Urinary bladder (tissue), 4 donors: ENCODE measurements around the gene PMEPA1. TPM values are rescaled to one million over a fixed set of nuclear protein-coding genes. Genes with fewer than 3 reads are reported as not detected.

Experiments used
- DNase-seq: peaks from one replicate; pipeline ENCODE4 v3.0.0-alpha.2; 2015; ENCODE audit errors: extremely low spot score
- H3K27ac ChIP-seq: one replicate; pipeline ENCODE4 v1.5.1; 2013; ENCODE audit warnings: low read depth, mild to moderate bottlenecking, moderate library complexity
- H3K36me3 ChIP-seq: one replicate; pipeline ENCODE4 v1.6.1; 2013; ENCODE audit warnings: mild to moderate bottlenecking, moderate library complexity; ENCODE audit not compliant: insufficient read depth
- H3K4me1 ChIP-seq: one replicate; pipeline ENCODE4 v1.6.1; 2013; ENCODE audit warnings: mild to moderate bottlenecking, moderate library complexity; ENCODE audit not compliant: insufficient read depth
- H3K4me3 ChIP-seq: one replicate; pipeline ENCODE4 v1.5.1; 2013; ENCODE audit warnings: low read depth, low read length
- WGBS: extraction: QIAGEN DNeasy Blood & Tissue Kit; methylation state at CpG from one replicate; pipeline ENCODE4 v1.1.7; 2013; 5-methylcytosine and 5-hydroxymethylcytosine counted together
- polyA plus RNA-seq: library from polyadenylated mRNA; stranded (reverse); fragments of 200-250 nt; gene quantifications from one replicate; pipeline ENCODE4 v1.2.3, GENCODE V29; 2013
- total RNA-seq: library from RNA; depleted of rRNA; stranded (reverse); fragments of >200 nt; gene quantifications from one replicate; pipeline ENCODE4 v1.2.3, GENCODE V29; 2014
- donor health status: healthy with polysubstance abuse.
- donor health status: healthy.

Gene PMEPA1
- total and polyA plus RNA-seq, 2 donors: 20.4 to 20.6 TPM

DNA sequence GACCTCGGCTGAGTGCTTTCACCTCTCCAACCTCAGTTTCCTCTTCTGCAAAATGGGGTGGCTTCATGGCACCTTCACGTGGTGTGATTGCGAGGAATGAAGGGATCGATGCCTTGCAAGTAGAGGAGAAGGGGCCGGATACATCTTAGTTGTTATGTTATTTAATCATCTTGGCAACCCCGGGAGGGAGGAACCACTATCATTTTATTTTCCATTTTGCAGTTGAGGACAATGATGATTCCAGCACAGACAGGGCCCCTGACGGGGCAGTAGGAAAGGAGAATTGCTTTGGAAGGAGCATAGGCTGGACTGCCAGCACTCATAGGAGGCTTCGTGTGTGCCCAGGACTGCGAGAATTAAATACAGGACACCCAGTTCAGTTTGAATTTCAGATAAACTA lies 2.5 kb upstream of the PMEPA1 start:
- Histone ChIP-seq H3K4me3 (no peak overlapping the region), H3K27ac (no peak overlapping the region), H3K4me1 (no peaks in the 10 kb centered on the region), H3K36me3 (no peaks in the 10 kb centered on the region)
- WGBS: 77% methylated on average over 9 of the region's 9 CpGs
- no peak for DNase-seq

DNA sequence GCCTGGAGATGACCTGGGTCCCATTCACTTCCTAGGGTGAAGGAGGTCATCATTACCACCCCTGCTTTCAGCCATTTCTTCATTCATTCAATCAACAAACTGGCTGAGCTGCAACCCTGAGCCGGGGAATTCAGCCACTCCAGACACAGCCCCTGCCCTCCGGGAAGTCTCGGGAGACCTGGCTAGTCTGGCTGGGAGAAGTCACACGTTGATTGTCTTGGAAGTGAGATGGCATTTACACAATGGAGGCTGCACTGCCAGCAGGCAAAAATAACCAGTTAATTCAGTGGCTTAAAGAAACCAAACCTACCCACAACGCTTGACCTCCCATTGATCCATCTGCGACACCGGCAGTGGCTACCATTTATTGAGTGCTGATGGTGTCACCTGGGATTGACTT lies 2.0 kb upstream of the PMEPA1 start:
- H3K27ac ChIP-seq: no peak overlapping the region
- H3K4me3 ChIP-seq: no peak overlapping the region
- H3K4me1 ChIP-seq: no peaks in the 10 kb centered on the region

DNA sequence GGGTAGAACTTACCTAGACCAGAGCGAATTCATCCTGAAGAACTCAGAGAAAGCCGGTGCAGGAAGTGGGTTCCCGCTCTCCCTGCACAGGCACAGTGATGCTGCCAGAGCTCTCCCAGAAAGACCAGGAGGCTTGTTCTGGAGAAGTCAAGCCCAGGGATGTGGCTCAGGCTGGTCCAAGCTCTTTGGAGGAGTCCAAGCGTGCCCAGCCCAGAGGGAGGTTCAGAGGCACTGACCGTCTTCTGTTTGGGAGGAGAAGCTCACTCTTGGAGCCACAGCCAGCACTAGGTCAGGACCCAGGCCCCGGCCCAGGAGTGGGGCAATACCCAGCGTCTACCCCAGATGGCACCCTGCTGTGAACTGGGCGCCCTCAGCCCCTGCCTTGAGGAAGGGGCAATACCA lies 1.5 kb upstream of the PMEPA1 start:
- H3K36me3 ChIP-seq: no peaks in the 10 kb centered on the region
- H3K4me3 ChIP-seq: no peak overlapping the region
- 85% methylated on average over 8 of the region's 8 CpGs for WGBS
- H3K4me1 ChIP-seq: no peaks in the 10 kb centered on the region
- no peak overlapping the region for H3K27ac ChIP-seq
- no peak for DNase-seq

More for the DNA sequence above, 2.0 kb upstream of the PMEPA1 start:
- DNase-seq: no peak
- 86% methylated on average over 7 of the region's 7 CpGs for WGBS
- H3K36me3 ChIP-seq: no peaks in the 10 kb centered on the region

DNA sequence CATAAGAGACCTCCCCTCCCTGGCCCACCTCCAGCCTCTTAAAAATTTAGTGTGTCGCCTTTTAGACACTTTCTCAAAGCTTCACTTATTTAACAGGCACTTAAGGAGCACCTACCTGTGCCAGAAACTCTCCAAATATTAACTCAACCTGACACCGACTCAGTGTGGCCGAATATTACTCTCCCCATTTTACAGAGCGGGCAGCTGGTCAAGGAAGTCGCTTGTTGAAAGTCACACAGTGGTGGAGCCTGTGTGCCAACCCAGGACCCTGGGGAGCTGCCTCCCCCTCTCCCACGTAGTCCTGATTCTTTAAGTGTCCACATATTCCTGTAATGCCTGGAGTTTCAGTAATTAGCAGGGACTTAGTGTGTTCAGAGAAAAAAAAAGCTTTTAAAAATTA lies 1.0 kb upstream of the PMEPA1 start:
- no peak for DNase-seq
- 40% methylated on average over 6 of the region's 6 CpGs for WGBS
- Histone ChIP-seq H3K27ac (no peak overlapping the region), H3K36me3 (no peaks in the 10 kb centered on the region), H3K4me3 (peak overlapping the region; percentile 75), H3K4me1 (no peaks in the 10 kb centered on the region)

DNA sequence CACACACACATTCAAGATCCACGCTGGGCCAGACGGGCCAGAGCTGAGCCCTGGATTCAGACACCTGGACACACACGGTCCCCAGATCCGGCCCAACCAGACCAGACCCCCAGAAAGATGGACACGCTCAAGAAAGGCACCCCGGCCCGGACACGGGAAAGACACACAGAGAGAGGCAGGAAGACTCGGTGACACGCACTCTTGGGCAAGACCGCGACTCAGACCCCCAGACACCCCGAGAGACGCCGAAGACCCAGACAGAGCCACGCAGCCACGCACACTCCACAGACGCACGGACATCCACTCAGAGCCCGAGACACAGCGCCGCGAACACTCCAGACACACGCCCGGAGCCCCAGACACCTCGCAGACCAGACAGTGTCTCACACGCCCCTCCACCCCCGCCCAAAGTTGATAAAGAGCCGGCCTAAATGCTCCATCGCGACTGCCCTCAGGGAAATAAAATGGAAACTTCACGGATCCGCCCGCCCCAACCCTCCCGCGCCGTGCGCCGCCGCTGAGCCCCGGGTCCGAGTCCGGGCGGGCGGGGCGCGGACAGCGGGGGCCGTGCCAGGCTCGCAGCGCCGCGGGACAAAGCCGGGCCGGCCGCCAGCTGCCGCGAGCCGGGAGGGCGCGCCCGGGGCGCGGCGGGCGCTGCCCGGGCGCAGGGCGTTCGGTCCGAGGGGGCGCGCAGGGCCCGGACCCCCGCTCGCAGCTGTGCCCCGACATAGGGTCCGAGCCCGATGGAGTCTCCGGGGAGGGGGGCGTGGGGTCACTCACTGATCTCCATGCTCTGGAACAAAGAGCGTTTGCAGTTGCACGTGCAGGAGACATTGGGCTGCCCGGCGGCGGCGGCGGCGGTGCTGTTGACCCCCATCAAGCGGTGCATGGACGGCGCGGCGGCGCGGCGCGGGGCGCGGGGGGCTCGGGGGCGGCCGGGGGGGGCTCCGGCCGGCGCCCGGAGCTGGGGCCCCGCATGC lies 831 bp downstream of the PMEPA1 start:
- Histone ChIP-seq H3K36me3 (no peaks in the 10 kb centered on the region), H3K4me1 (no peaks in the 10 kb centered on the region), H3K27ac (peak overlapping the region; percentile 26), H3K4me3 (peak overlapping the region; percentile 75)
- 3% methylated on average over 106 of the region's 108 CpGs for WGBS
- no peak for DNase-seq

DNA sequence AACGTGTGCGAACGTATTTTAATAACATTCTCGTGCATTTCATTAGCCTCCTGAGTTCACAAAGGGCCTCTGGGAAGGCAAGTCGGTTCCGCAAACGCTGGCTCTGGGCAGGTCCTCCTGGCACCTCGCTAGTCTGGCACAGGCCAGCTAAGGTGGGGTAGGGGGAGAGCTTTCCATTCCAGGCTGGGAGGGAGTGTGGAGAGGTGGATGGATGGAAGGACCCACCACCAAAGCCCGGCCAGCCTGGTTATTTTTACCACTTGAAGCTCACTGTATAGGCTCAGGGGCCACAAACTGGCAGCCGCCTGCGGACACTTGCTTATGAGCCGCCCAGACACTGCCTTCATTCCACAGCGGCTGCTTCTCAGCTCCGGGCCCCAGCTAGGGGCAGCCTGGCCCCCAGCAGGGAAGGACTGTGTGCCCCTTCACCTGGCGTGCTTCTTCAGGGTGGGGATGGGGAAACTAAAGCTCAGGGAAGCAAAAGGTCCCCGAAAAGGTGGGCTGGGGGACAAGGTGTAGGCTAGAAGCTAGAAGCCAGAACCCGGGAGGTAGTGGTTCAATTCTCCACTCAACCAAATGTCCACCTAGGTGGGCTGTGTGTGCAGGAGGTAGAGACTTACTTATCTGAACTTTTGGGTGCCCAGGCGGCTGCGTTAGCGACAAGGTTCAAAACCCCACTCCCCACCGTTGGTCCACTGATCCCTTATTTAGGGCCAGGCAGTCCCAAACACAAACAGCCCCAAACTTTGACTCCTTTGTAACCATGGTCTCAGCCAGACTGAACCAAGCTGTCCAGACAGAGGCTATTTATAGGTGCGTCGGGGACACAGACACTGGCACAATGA lies 1.7 kb downstream of the PMEPA1 start:
- no peak overlapping the region for H3K27ac ChIP-seq
- H3K4me3 ChIP-seq: peak overlapping the region; percentile 75
- 63% methylated on average over 23 of the region's 23 CpGs for WGBS
- no peaks in the 10 kb centered on the region for H3K4me1 ChIP-seq
- no peak for DNase-seq
- H3K36me3 ChIP-seq: no peaks in the 10 kb centered on the region

DNA sequence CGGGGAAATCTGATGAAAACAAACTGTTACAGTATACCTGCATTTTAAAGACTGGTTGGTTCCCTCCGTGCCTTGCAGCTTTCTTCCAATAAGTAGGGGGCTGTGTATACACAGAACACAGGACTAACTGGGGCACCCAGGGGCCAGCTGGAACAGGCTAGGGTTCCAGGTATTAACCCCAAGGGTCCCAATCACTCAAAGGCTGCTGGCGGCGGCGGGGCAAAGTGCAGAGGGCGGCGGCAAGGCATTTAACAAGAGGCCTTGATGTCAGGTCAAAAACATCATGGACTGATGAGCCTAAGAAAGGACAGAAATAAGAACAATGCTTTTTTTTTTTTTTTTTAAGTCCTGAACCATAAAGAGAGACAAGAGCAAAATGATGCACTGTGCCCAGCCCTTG lies 2.5 kb downstream of the PMEPA1 start:
- 85% methylated on average over 7 of the region's 7 CpGs for whole genome bisulfite sequencing
- H3K4me3 ChIP-seq: no peak overlapping the region
- no peaks in the 10 kb centered on the region for H3K36me3 ChIP-seq
- DNase-seq: no peak
- H3K4me1 ChIP-seq: no peaks in the 10 kb centered on the region
- H3K27ac ChIP-seq: no peak overlapping the region

DNA sequence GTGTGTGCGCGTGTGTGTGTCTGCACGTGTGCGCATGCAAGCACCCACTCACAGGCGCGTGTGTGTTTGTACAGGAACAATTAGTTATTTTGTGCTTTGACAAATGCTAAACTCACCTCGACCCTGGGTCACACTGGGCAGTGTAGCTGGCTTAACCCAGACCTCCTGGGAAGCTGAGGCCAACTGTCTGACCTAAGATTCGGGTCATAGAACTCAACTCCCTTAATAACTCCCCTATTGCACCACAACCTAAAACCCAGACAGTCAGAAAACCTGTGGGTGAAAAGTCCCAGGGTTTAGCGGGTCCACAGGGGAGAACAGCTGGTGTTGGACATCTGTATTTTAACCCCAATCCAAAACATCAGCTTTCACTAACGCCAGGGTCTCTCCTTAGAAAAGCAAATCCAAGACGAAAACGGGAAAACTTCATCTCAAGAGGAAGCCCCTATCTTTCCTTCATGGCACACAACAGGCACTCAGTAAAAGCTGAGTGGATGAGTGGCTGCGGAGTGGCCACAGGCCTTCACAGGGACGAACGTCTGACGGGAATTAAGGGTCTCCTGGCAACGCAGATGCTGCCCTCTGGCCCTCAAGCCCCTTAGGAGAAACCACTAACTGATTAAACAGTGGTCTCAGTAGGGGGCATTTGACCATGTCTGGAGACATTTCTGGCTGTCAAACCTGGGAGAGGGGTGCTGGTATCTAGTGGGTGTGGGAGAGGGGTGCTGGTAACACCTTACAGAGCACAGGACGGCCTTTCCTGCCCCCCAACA lies 4.5 kb downstream of the PMEPA1 start:
- Histone ChIP-seq H3K4me1 (no peaks in the 10 kb centered on the region), H3K27ac (no peak overlapping the region), H3K4me3 (no peak overlapping the region), H3K36me3 (no peaks in the 10 kb centered on the region)
- no peak for DNase-seq
- WGBS: 79% methylated on average over 18 of the region's 18 CpGs

DNA sequence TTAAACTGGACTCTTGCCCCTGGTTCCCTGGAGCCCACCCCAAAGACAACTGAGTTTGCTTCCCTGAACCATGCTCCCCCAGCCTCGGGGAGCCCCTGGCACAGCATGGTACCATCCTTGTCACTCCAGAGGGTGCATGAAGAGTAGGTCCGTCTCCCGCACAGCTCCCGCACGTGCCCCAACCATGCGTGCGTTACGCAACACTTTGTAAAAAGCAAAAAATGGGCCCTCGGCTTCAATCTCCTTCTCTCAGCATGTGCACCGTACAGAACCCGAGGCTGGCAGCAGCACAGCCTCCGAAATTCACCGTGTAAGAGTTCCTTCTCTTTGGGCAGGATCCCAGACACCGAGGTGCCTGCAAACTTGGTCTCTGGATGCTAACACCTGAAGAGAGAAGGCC lies 5.6 kb downstream of the PMEPA1 start:
- Histone ChIP-seq H3K4me1 (no peaks in the 10 kb centered on the region), H3K4me3 (no peak overlapping the region)
- WGBS: 89% methylated on average over 14 of the region's 14 CpGs

DNA sequence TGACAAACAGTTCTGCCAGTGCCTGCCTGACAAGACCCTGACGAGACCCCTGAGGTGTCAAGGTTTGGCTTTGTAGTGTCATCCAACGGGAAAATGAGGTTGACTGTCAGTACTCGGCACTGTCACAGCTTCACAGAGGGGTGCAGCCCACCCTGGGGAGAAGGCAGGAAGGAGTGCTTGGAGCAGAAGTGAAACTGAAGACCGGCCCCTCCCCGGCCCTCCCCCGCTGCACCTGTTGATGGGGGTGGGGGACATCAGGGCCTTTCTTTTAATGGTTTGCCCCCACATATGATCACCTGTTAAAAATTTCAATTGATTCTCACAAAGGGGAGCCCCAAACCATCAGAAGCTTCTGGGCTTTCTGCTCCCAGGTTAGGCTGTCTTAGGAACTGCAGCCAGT lies 6.8 kb downstream of the PMEPA1 start:
- Histone ChIP-seq H3K4me3 (no peak overlapping the region), H3K27ac (no peak overlapping the region), H3K4me1 (no peaks in the 10 kb centered on the region), H3K36me3 (no peaks in the 10 kb centered on the region)
- no peak for DNase-seq
- 87% methylated on average over 6 of the region's 6 CpGs for WGBS

More for the DNA sequence above, 5.6 kb downstream of the PMEPA1 start:
- Histone ChIP-seq H3K27ac (no peak overlapping the region), H3K36me3 (no peaks in the 10 kb centered on the region)
- DNase-seq: no peak

DNA sequence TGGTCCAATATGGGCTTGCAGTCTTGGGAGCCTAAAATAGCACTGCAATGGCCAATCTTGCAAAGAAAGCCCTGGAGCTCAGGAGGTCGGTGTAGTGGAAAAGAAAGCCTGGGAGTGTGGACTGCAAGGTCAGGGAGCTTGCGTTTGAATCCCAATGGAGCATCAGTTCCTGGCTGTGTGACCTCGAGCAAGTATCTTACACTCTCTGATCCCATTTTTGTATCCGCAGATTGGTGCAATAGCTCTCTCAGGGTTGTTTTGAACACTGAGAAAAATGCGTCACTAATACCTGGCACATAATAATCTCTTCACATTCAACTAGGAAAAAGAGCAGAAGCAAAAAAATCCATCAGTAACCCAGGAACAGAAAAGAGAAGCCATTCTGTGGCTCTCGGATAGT lies 7.3 kb downstream of the PMEPA1 start:
- no peak for DNase-seq
- Histone ChIP-seq H3K36me3 (no peaks in the 10 kb centered on the region), H3K4me1 (no peaks in the 10 kb centered on the region), H3K4me3 (no peak overlapping the region), H3K27ac (no peak overlapping the region)
- WGBS: 86% methylated on average over 6 of the region's 6 CpGs

DNA sequence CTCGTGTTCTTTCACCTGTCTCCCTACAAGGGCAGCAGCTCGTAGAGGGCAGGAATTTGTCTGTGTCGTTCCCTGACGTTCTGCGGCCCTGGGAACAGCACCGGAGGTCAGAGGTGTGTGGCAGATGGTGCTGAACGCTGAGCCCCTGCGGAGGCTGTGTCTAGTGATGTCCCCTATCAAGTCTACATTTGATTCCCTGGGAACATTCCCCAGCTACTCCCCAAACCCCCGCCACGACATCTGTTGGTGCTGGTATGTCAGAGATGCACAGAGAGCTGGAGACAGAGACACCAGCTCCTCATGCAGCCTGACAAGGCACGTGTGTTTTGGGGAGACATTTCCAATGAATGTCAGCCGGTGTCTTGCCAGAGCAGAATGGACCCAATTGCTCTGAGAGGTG lies 7.7 kb downstream of the PMEPA1 start:
- Histone ChIP-seq H3K36me3 (no peaks in the 10 kb centered on the region), H3K27ac (no peak overlapping the region), H3K4me1 (no peaks in the 10 kb centered on the region), H3K4me3 (no peak overlapping the region)
- WGBS: 79% methylated on average over 12 of the region's 12 CpGs
- no peak for DNase-seq

DNA sequence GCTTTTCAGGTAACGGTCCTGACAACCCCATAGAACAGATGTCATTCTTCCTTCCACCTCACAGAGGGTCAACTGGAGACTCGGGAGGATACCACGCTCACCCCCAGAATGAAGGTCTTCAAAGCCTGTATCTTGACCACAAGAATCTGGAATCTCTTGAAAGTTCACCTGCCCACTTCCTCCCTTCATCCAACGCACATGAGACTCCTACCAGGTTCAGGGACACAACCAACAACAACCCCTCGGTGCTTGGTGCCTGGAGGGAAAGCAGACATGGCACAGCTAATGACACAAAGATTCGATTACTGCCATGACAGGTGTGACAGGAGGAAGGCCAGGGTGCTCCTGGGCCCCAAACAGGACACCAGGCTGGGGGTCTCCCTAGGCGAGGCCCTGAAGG lies 8.2 kb downstream of the PMEPA1 start:
- no peaks in the 10 kb centered on the region for H3K4me1 ChIP-seq

More for the DNA sequence above, 8.2 kb downstream of the PMEPA1 start:
- Histone ChIP-seq H3K27ac (no peak overlapping the region), H3K4me3 (no peak overlapping the region), H3K36me3 (no peaks in the 10 kb centered on the region)
- WGBS: 86% methylated on average over 7 of the region's 7 CpGs
- DNase-seq: no peak
